B cell (primary cell): ENCODE measurements around the gene SRR. TPM values are rescaled to one million over a fixed set of nuclear protein-coding genes. Genes with fewer than 3 reads are reported as not detected.

Source experiments
- ATAC-seq: fragments of 200-7000 bp; cut with Tn5 transposase; one replicate; pipeline ENCODE4 v1.10.0; 2021; ENCODE audit warnings: low read depth, mild to moderate bottlenecking, moderate number of reproducible peaks, moderate library complexity
- CTCF ChIA-PET: fragments of 350-600 bp; sonication (Branson Sonifier 250); formaldehyde crosslinking; loops from one replicate; lab custom pipeline; 2021; ENCODE audit warnings: antibody characterized with exemption, inconsistent platforms; lab: Charles Lee
- POLR2A ChIA-PET: fragments of 350-600 bp; sonication (Branson Sonifier 250); formaldehyde crosslinking; loops from one replicate; lab custom pipeline; 2021; ENCODE audit warnings: antibody characterized with exemption; lab: Charles Lee
- DNase-seq: peaks from one replicate; pipeline ENCODE4 v3.0.0; 2013
- H2AFZ ChIP-seq: 2 replicates; pipeline ENCODE4 v1.6.1; 2012; ENCODE audit warnings: mild to moderate bottlenecking, low read depth, low read length; ENCODE audit not compliant: insufficient read depth, poor library complexity, severe bottlenecking
- H3K27ac ChIP-seq, 2 donors: 1 replicate in 1 of 2; 2 replicates in 1 of 2; pipeline ENCODE4 v1.5.1; 2012 to 2013; ENCODE audit warnings: low read length in 2 of 2, mild to moderate bottlenecking in 2 of 2, moderate library complexity in 1 of 2
- H3K27me3 ChIP-seq, 4 experiments: fragments of 200-600 bp in 1 of 4; sonication (generic) in 1 of 4; replicated peaks in 1 of 4; 1 replicate in 2 of 4; 2 replicates in 2 of 4; pipeline versions ENCODE4 v1.6.1 to v1.7.0; 2013 to 2016; ENCODE audit warnings: low read length in 3 of 4, mild to moderate bottlenecking in 2 of 4, mixed read lengths in 1 of 4, moderate library complexity in 1 of 4; ENCODE audit not compliant: insufficient read depth in 4 of 4, control insufficient read depth in 3 of 4; ENCODE audit errors: control extremely low read depth in 1 of 4
- H3K36me3 ChIP-seq, 2 experiments: replicated peaks in 1 of 2; 1 replicate in 1 of 2; 2 replicates in 1 of 2; pipeline versions ENCODE4 v1.6.1 to v1.7.1; 2013; ENCODE audit warnings: low read length in 1 of 2; ENCODE audit not compliant: insufficient read depth in 2 of 2, control insufficient read depth in 1 of 2; ENCODE audit errors: control extremely low read depth in 1 of 2, extremely low read depth in 1 of 2
- H3K4me1 ChIP-seq, 2 donors: fragments of 200-600 bp in 1 of 2; sonication (generic) in 1 of 2; 1 replicate in 1 of 2; 2 replicates in 1 of 2; pipeline versions ENCODE4 v1.5.1 to v1.6.1; 2013 to 2017; ENCODE audit warnings: low read length in 2 of 2; ENCODE audit not compliant: control insufficient read depth in 2 of 2, insufficient read depth in 2 of 2
- H3K4me2 ChIP-seq: replicated peaks from 2 replicates; pipeline ENCODE3; 2012; ENCODE audit warnings: mild to moderate bottlenecking, low read depth, low read length; ENCODE audit not compliant: poor library complexity, severe bottlenecking
- H3K4me3 ChIP-seq, 5 experiments: fragments of 200-600 bp in 1 of 5; sonication (generic) in 1 of 5; 1 replicate in 3 of 5; 2 replicates in 2 of 5; pipeline versions ENCODE4 v1.5.1 to v1.7.0; 2011 to 2016; ENCODE audit warnings: low read length in 4 of 5, mild to moderate bottlenecking in 4 of 5, low read depth in 2 of 5, control low read depth in 1 of 5, moderate library complexity in 1 of 5; ENCODE audit not compliant: insufficient read depth in 1 of 5; ENCODE audit errors: control extremely low read depth in 1 of 5, extremely low read depth in 1 of 5
- H3K79me2 ChIP-seq: fragments of 200-600 bp; sonication (generic); one replicate; pipeline ENCODE4 v1.6.0; 2016; ENCODE audit warnings: low read length; ENCODE audit not compliant: control insufficient read depth, insufficient read depth
- H3K9ac ChIP-seq: fragments of 200-600 bp; sonication (generic); 2 replicates; pipeline ENCODE4 v1.6.1; 2017; ENCODE audit warnings: mild to moderate bottlenecking, low read length, moderate library complexity
- H3K9me3 ChIP-seq, 3 donors: one replicate each; pipeline versions ENCODE4 v1.6.1 to v1.7.1; 2013; ENCODE audit warnings: low read length in 2 of 3; ENCODE audit not compliant: control insufficient read depth in 2 of 3, insufficient read depth in 1 of 3; ENCODE audit errors: control extremely low read depth in 1 of 3
- H4K20me1 ChIP-seq: 2 replicates; pipeline ENCODE4 v1.6.0; 2012; ENCODE audit warnings: mild to moderate bottlenecking, low read length; ENCODE audit not compliant: insufficient read depth, control insufficient read depth, poor library complexity, severe bottlenecking
- H3K27ac Mint-ChIP-seq: one replicate; pipeline ENCODE4 v1.8.0; 2021; ENCODE audit warnings: mixed read lengths
- H3K27me3 Mint-ChIP-seq: one replicate; pipeline ENCODE4 v1.8.0; 2021; ENCODE audit warnings: mixed read lengths
- H3K4me1 Mint-ChIP-seq: one replicate; pipeline ENCODE4 v1.8.0; 2021; ENCODE audit warnings: mixed read lengths
- H3K4me3 Mint-ChIP-seq: one replicate; pipeline ENCODE4 v1.8.0; 2021; ENCODE audit warnings: mixed read lengths
- H3K9me3 Mint-ChIP-seq: one replicate; pipeline ENCODE4 v1.8.0; 2022; ENCODE audit warnings: mixed read lengths; ENCODE audit not compliant: insufficient read depth
- EZH2 ChIP-seq: IDR thresholded peaks from 2 replicates; pipeline ENCODE4 v1.6.1; 2012; ENCODE audit warnings: borderline replicate concordance, low read depth, mild to moderate bottlenecking, moderate library complexity, low read length; ENCODE audit not compliant: insufficient read depth, poor library complexity, severe bottlenecking
- WGBS: methylation state at CpG from one replicate; pipeline ENCODE4 v1.1.5; 2013; ENCODE audit warnings: missing lambda C conversion rate; ENCODE audit not compliant: insufficient coverage; 5-methylcytosine and 5-hydroxymethylcytosine counted together
- intact Hi-C: fragments of 100-400 bp; cut with micrococcal nuclease; formaldehyde crosslinking; loops from one replicate; pipeline ENCODE4 v1.10.0; 2022
- polyA plus RNA-seq: library from polyadenylated mRNA; depleted of rRNA; stranded (reverse); fragments of >200 nt; gene quantifications from 2 replicates; pipeline ENCODE4 v1.2.3, GENCODE V29; 2012
- total RNA-seq, 2 donors: library from RNA; stranded (reverse); fragments of 120-200 nt in 1 of 2; gene quantifications; 1 replicate in 1 of 2; 2 replicates in 1 of 2; pipeline versions ENCODE4 v1.2.3 to v1.2.4, GENCODE V29; 2013 to 2022
- TF ChIP-seq, protein P1 (sequence below): fragments of 200-600 bp; IDR thresholded peaks from one replicate; pipeline ENCODE4 v1.8.0; 2022; ENCODE audit warnings: antibody characterized with exemption, mild to moderate bottlenecking

The SRR gene
- total and polyA plus RNA-seq, 2 donors (not counting 1 experiment from before 2014, with no cell fraction given), result 2.6 to 5.1 TPM

DNA sequence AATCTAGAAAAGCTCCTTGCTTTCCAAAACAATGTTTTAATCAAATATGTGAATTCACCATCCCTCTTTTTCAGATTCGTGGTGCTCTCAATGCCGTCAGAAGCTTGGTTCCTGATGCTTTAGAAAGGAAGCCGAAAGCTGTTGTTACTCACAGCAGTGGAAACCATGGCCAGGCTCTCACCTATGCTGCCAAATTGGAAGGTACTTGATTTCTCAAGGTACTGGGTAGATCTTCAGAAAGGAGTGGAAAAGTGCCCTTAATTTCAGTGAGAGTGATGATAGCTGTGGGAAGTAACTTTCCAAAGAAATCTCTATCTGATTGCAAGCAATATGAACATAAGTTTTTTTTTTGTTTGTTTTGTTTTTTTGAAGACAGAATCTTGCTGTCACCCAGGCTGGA is 14.0 kb downstream of the SRR start:
- Histone ChIP-seq H3K27me3 (no peaks in the 10 kb centered on the region), H2AFZ (no peak overlapping the region), H4K20me1 (no peaks in the 10 kb centered on the region), H3K4me2 (no peak overlapping the region), H3K9me3 (no peaks in the 10 kb centered on the region), H3K27ac (no peak overlapping the region), H3K4me1 (no peaks in the 10 kb centered on the region), H3K79me2 (no peaks in the 10 kb centered on the region), H3K4me3 (no peak overlapping the region), H3K9ac (no peak overlapping the region), H3K36me3 (peaks cover 0 to 6% of the 10 kb centered on the region in 2 experiments)
- ChIA-PET POLR2A (interaction anchor here (1.2 kb wide), 1 partner anchor 16 kb away, joined by 4 read pairs; no protein-coding TSS in a partner anchor), CTCF (no interaction called here)
- intact Hi-C loops, result no loop called here
- H3K4me1 Mint-ChIP-seq, result no peaks in the 10 kb centered on the region
- TF ChIP-seq, protein P1, sequence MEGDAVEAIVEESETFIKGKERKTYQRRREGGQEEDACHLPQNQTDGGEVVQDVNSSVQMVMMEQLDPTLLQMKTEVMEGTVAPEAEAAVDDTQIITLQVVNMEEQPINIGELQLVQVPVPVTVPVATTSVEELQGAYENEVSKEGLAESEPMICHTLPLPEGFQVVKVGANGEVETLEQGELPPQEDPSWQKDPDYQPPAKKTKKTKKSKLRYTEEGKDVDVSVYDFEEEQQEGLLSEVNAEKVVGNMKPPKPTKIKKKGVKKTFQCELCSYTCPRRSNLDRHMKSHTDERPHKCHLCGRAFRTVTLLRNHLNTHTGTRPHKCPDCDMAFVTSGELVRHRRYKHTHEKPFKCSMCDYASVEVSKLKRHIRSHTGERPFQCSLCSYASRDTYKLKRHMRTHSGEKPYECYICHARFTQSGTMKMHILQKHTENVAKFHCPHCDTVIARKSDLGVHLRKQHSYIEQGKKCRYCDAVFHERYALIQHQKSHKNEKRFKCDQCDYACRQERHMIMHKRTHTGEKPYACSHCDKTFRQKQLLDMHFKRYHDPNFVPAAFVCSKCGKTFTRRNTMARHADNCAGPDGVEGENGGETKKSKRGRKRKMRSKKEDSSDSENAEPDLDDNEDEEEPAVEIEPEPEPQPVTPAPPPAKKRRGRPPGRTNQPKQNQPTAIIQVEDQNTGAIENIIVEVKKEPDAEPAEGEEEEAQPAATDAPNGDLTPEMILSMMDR, result no peak
- TF ChIP-seq EZH2, result no peak
- no peaks in the 10 kb centered on the region for H3K27me3 Mint-ChIP-seq
- no peak for DNase-seq
- H3K9me3 Mint-ChIP-seq, result no peaks in the 10 kb centered on the region
- WGBS, result 100% methylated on average over 2 of the region's 3 CpGs
- H3K27ac Mint-ChIP-seq, result no peak overlapping the region
- H3K4me3 Mint-ChIP-seq, result no peak overlapping the region
- no peak for ATAC-seq

DNA sequence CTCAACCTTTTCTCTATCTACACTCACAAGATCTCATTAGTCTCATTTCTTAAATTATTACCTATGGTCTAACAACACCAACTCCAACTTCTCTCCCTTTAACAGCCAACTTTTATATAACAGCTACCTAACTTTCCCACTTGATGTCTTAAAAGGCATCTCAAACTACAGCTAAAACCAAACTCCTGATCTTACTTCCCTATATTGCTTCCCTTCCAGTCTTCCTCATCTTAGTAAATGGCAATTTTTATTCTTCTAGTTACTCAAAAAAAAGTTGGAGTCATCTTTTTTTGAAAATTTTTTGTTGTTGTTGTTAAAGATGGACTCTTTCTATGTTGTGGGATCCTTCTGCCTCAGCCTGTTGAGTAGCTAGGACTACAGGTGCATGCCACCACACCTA is 15.3 kb downstream of the SRR start:
- Mint-ChIP-seq H3K9me3 (no peaks in the 10 kb centered on the region), H3K27ac (no peak overlapping the region), H3K27me3 (no peaks in the 10 kb centered on the region), H3K4me3 (no peak overlapping the region), H3K4me1 (no peaks in the 10 kb centered on the region)
- intact Hi-C loops, result no loop called here
- CTCF ChIA-PET, result no interaction called here
- H3K79me2 ChIP-seq, result no peaks in the 10 kb centered on the region
- no peak overlapping the region for H3K4me2 ChIP-seq
- no peaks in the 10 kb centered on the region for H3K4me1 ChIP-seq
- H4K20me1 ChIP-seq, result no peaks in the 10 kb centered on the region
- TF ChIP-seq EZH2, result no peak
- TF ChIP-seq, protein P1, result no peak
- H3K27ac ChIP-seq, result no peak overlapping the region
- no peak overlapping the region for H2AFZ ChIP-seq
- POLR2A ChIA-PET, result no interaction called here
- no peak for ATAC-seq
- no peak overlapping the region for H3K4me3 ChIP-seq
- H3K9me3 ChIP-seq, result no peaks in the 10 kb centered on the region
- H3K9ac ChIP-seq, result no peak overlapping the region
- DNase-seq, result no peak
- H3K36me3 ChIP-seq, result peaks cover 0 to 18% of the 10 kb centered on the region in 2 experiments
- H3K27me3 ChIP-seq, result no peaks in the 10 kb centered on the region
